OCI-LY7 (cell line): Measurements from ENCODE around the gene TULP1.

Source experiments
- EZH2phosphoT487 ChIP-seq: fragments of 200-600 bp; sonication (generic); IDR thresholded peaks from 2 replicates; pipeline ENCODE4 v1.6.1; 2018; ENCODE audit warnings: low read depth, borderline replicate concordance, mild to moderate bottlenecking, mixed run types, antibody characterized with exemption, low read length, moderate library complexity, mixed read lengths
- TF ChIP-seq, protein P1 (sequence below): fragments of 200-600 bp; sonication (generic); conservative IDR thresholded peaks from 2 replicates; pipeline ENCODE4 v1.5.1; 2014; ENCODE audit warnings: mild to moderate bottlenecking, antibody characterized with exemption, low read length, moderate library complexity, mixed read lengths

DNA sequence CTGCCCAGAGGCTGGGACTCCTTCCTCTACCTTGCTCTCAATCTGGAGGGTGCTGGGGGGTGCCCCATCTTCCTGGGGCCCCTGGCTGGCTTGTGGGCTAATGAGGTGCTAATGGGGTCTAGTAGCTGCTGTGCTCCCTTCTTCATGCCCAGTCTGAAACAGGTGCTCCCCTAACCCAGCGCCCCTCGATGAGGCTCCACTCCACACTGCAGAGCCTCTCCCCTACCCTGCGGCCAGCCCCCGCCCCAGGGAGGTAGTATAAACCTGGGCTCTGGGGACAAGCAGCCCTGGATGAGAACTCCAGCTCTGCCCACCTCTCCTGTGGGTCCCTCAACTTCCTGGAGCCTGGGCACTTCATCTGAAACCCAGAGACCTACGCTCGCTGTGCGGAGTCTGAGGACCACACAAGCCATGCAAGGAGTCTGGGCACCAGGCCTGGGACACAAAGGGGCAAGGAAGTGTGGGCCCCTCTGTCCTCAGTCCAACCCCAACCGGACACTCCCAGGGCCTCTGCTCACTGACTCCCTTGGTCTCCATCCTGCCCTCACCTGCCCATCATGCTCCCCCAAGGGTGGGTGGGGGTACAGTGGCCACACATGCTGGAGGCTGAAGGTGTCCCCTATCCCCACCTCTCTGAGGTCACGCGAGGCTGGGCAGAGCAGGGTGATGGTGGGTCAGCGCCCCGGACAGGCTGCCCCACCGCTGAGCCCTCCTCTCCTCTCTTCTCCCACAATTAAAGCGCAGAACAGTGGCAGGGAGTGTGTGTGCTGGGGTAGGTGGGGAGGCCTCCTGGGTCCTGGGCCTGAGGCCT, 38.4 kb downstream of the TULP1 start:
- TF ChIP-seq, protein P1, sequence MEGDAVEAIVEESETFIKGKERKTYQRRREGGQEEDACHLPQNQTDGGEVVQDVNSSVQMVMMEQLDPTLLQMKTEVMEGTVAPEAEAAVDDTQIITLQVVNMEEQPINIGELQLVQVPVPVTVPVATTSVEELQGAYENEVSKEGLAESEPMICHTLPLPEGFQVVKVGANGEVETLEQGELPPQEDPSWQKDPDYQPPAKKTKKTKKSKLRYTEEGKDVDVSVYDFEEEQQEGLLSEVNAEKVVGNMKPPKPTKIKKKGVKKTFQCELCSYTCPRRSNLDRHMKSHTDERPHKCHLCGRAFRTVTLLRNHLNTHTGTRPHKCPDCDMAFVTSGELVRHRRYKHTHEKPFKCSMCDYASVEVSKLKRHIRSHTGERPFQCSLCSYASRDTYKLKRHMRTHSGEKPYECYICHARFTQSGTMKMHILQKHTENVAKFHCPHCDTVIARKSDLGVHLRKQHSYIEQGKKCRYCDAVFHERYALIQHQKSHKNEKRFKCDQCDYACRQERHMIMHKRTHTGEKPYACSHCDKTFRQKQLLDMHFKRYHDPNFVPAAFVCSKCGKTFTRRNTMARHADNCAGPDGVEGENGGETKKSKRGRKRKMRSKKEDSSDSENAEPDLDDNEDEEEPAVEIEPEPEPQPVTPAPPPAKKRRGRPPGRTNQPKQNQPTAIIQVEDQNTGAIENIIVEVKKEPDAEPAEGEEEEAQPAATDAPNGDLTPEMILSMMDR: no peak
- TF ChIP-seq EZH2phosphoT487: no peak
